ENCODE measurements around the gene ATP8B1. TPM values are rescaled to one million over a fixed set of nuclear protein-coding genes. Genes with fewer than 3 reads are reported as not detected.
A peak's percentile ranks its signal among the peaks of the same experiment; 100 is the strongest.

Gene ATP8B1
- total RNA-seq, 1 experiment from 2014 or later = 15.9 TPM

- TF ChIP-seq SRF (IDR thresholded peaks at IDR 0.05; ENCODE audit: low read depth) (no peak), SIN3A (IDR thresholded peaks at IDR 0.05; ENCODE audit: low read depth) (no peak), MAX (IDR thresholded peaks at IDR 0.05) (no peak), ATF3 (IDR thresholded peaks at IDR 0.05) (no peak)
Measured at GRCh38 chr18:57630002-57630753, 172.9 kb downstream of the ATP8B1 start (continued).

GRCh38 chr18:57629422-57629821 is 173.7 kb downstream of the ATP8B1 start:
- Histone ChIP-seq H3K79me2 (ENCODE audit: insufficient read depth, low read length) (peaks cover 13% of the 10 kb centered on the region), H3K9ac (ENCODE audit: low read length) (peak overlapping the region; percentile 80; the same call in 1 of the 2 replicates), H4K20me1 (ENCODE audit: insufficient read depth) (no peaks in the 10 kb centered on the region), H2AFZ (ENCODE audit: low read depth, low read length, poor library complexity, severe bottlenecking) (peak overlapping the region; percentile 76), H3K36me3 (ENCODE audit: control insufficient read depth in 1 of 2, insufficient read depth in 2 of 2, low read length in 2 of 2) (no peaks in the 10 kb centered on the region), H3K4me1 (ENCODE audit: control insufficient read depth in 1 of 2, insufficient read depth in 2 of 2, low read length in 2 of 2) (peaks cover 0 to 27% of the 10 kb centered on the region in 2 experiments; a peak in 2 of 4 replicates), H3K9me3 (ENCODE audit: control insufficient read depth in 1 of 2, insufficient read depth in 1 of 2, low read depth in 1 of 2, low read length in 2 of 2) (no peaks in the 10 kb centered on the region), H3K27ac (ENCODE audit: low read depth, low read length) (no peak overlapping the region), H3K27me3 (ENCODE audit: insufficient read depth, low read length) (no peaks in the 10 kb centered on the region), H3K9me2 (ENCODE audit: insufficient read depth) (no peaks in the 10 kb centered on the region), H3K4me3 (replicated peaks in 1 of 2; ENCODE audit: low read depth in 1 of 2, low read length in 2 of 2) (peak overlapping the region; percentile 80 to 83; a peak in 3 of 4 replicates), H3K4me2 (ENCODE audit: low read length) (peak overlapping the region; percentile 77)
- CTCF ChIA-PET = no interaction called here
- BruUV-seq (replicated peaks) = no TSS peak
- POLR2A ChIA-PET = no interaction called here
- TF ChIP-seq FOSL1 (IDR thresholded peaks at IDR 0.05; ENCODE audit: low read depth) (no peak), ZBTB33 (IDR thresholded peaks at IDR 0.05; ENCODE audit: extremely low read depth, insufficient replicate concordance, low read length) (no peak), SIN3A (IDR thresholded peaks at IDR 0.05; ENCODE audit: low read depth) (no peak), ATF3 (IDR thresholded peaks at IDR 0.05) (no peak), REST (IDR thresholded peaks at IDR 0.05; ENCODE audit: low read depth) (no peak), SP1 (IDR thresholded peaks at IDR 0.05; ENCODE audit: low read depth) (no peak), YY1 (IDR thresholded peaks at IDR 0.05; ENCODE audit: extremely low read depth, insufficient replicate concordance, low read depth, low read length) (no peak), JUND (IDR thresholded peaks at IDR 0.05) (no peak), TCF7L2 (IDR thresholded peaks at IDR 0.05; ENCODE audit: borderline replicate concordance, extremely low read depth, insufficient read depth, insufficient read length) (no peak), EGR1 (IDR thresholded peaks at IDR 0.05; ENCODE audit: low read depth) (no peak), ELF1 (IDR thresholded peaks at IDR 0.05; ENCODE audit: borderline replicate concordance, low read depth) (no peak), SRF (IDR thresholded peaks at IDR 0.05; ENCODE audit: low read depth) (no peak)
- intact Hi-C loops (cut with micrococcal nuclease) = loop anchor here (10.0 kb wide), 1 partner anchor 495 kb away; no protein-coding TSS in a partner anchor
- no peak for ATAC-seq
- DNase-seq (ENCODE audit: low read depth, low spot score) = no peak
- RAD21 ChIA-PET (ENCODE audit: low non-redundant PET in 1 of 2, low total read pairs in 2 of 2, uncharacterized antibody in 2 of 2, unreplicated experiment in 2 of 2) = no interaction called here

Data from HCT116 (cell line).